Iris pigment epithelial cell (primary cell): ENCODE data around the gene RALGDS.

Experiments
- DNase-seq: peaks from one replicate; pipeline ENCODE4 v3.0.0-alpha.2; 2011; ENCODE audit warnings: low read depth

Gene RALGDS

GRCh38 chr9:133151041-133151440 lies 30.0 kb upstream of the RALGDS start:
- DNase-seq, result no peak

DNA sequence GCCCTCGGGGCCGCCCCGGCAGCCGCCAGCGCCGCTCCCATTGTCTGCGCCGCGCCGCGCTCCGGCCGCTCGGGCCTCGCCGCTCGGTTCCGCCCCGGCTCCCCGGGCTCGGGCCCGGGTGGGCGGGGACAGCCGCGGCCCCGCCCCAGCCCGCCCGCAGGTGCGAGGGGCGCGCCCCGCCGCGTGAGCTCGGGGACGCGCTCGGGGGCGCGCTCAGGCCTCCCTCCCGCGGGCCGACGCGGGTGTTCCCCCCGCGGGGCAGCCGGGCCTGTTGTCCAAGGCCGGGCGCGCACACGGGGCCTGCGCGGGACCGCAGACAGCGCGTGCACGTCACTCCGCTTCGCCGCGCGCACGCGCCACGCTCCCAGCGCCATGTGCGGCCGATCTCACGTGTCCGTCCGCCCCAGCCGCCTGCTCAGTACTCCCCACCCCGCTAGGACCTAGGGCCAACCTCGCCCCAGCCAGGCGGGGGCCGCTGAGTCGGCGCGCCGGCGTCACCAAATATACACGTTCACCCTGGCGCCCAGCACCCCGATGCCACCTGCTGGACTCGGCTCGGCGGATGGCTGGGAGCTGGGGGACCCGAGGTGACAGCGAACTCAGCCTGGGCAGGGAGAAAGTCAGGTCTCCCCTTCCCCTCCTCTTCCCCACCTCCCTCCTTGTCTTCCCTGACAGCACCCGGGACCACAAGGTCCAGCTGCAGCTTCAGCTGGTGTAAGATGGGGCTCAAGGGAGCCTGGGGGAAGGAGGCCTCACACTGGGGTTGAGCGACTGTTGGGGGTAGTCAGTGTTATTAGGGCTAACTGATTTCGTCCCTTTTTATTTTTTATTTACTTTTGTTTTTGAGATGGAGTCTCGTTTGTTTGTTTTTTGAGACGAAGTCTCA lies 28.3 kb upstream of the RALGDS start:
- peak; percentile 90 for DNase-seq

- peak; percentile 52 for DNase-seq
Measured at GRCh38 chr9:133148199-133149129, 27.4 kb upstream of the RALGDS start.

DNA sequence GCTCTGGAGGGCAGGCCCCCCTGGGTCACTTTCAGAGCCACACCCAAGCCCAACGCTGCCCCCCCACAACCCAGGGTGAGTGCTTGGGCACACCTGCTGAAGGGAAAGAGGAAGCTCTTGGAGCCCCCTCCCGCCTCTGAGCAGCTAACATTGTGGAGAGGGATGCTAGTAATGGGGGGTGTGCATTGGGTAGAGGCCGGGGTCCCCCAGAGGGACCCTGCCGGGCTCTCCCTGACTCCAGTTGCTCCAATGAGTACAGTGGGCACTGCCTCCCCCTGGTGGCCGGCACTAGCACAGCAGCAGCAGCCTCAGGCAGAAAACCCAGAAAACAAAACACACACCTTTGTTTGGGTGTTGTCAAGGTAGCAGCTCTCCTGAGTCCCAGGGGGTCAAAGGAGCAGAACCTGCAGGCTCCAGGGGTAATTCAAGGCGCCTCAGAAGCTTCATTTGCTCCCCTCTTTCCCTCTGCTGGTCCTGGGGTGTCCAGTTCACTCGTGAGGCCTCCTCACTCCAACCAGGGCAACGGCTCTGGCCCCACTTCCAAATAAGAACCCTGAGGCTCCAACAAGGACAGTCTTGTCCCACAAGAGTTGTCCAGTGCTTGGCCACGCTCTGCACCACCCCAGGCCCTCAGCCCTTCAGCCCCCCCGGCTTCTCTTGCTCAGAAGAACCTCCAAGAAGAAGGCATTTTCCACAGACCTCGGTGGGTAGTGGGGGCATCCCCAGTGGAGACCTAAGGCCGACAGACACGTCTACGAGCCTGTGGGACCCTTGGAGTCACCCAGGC lies 26.6 kb upstream of the RALGDS start:
- DNase-seq, result peak; percentile 43

- DNase-seq, result no peak
Measured at GRCh38 chr9:133146746-133147411, 25.8 kb upstream of the RALGDS start.

GRCh38 chr9:133144904-133145851 lies 24.1 kb upstream of the RALGDS start:
- no peak for DNase-seq

- DNase-seq, result peak; percentile 54
Measured at GRCh38 chr9:133144142-133144903, 23.3 kb upstream of the RALGDS start.

DNA sequence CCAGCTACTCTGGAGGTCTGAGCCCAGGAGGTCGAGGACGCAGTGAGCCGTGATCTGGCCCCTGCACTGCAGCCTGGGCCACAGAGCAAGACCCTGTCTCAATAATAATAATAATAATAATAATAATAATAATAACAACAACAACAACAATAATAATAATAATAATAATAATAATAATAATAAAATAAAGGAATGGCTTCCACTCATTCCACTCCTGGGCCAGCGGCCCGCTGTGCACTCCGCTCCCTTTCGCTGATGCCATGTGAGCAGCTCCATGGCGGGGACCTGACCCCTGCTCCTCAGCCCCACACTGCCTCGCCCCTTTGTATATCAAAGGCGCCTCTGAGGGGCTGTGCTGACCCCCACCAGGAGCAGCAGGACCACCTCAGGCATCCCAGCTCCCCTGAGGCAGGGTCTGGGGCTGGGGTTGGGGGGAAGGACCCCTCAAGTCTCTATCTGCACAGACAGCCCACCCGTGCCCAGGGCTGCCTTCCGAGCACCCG lies 22.6 kb upstream of the RALGDS start:
- no peak for DNase-seq

DNA sequence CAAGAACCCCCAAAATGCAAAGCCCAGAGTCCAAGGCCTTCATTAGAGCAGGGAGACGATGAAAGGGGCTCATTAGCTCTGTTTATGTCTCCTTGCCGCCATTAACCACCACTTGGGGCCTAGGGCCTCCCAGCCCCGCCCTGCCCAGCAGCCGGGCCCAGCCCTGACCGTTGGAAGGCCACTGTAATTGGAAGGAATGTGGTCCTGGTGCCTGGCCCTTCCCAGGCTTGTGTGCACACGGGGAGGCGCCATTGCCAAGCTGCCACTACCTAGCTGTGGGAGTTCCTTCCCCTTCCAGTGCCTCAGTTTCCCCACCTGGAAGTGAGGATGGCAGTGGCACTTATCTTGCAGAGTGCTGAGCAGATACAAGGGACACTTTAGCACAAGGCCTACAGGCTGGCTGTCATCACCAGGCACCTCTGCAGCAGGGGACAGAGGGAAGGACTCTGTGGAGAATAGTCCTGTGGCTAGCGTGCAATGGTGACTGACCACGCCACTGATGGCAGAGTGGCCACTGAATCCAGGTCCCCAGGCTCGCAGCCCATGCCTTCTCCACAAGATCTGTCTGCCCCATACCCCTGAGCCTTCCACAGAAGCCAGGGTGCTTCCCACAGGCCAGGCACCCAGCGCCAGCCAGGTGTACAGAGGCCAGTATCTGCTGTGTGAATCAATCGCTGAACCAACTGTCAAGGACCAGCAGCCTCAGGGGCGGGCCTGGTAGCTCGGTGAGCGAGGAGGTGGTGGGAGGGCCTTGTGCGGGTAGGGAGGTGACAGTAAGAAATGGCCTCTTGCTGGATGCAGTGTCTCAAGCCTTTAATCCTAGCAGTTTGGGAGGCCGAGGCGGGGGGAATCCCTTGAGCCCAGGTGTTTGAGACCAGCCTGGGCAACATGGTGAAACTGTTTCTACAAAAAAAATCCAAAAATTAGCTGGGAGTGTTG lies 21.9 kb upstream of the RALGDS start:
- no peak for DNase-seq

- DNase-seq, result no peak
Measured at GRCh38 chr9:133141833-133142595, 21.0 kb upstream of the RALGDS start.

- no peak for DNase-seq
Measured at GRCh38 chr9:133140606-133141005, 19.6 kb upstream of the RALGDS start.

DNA sequence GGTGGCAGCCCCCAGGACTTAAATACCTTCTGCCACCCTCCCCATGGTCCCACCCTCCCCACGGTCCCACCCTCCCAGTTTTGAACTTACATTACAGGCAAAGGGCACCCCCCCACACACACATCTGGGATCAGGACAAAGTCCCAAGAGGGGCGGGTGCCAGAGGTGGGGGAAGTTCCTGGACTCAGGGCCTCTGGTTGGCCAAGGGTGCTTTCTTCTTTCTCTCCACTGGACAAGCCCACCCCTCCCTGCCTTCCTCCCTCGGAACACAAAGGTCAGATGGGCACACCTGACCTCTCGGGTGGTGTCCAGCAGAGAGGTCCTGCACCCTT lies 19.1 kb upstream of the RALGDS start:
- no peak for DNase-seq

GRCh38 chr9:133139246-133140173 lies 18.5 kb upstream of the RALGDS start:
- DNase-seq, result no peak

DNA sequence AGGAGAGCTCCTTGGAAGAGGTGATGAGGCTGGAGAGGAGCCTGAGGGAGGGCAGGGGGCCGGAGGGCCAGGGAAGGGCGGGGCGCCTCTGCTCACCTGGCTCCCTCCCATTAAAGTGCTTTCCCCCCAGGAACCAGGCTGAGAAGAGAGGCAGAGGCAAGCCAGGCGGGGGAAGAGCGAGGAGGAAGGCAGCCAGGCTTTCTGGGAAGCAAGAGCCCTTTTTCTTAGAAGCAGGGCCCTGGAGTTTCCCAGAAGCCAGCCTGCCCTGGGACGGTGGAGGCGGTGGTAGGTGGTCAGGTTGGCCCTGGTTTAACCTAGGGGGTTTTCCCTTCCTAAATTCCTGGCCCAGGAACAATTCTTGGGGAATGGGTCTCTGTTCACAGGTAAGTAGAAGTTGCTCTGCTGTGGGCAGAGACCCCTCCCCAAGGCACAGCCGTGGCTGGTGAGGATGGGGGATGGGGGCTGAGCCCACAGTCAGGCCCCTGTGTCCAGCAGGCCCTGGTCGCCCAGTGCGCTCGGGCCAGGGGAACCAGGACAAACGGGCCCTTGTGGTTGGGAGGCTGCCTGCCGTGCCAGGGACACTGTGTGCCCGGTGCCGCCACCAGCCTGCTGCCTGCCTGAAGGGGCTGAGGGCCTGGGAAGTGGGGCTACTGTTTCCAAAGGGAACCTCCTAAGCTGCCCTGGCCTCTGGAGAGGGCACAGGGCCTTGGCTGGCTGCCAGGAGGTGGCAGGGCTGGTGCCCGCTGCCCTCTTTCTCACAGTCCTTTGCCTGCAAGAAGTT lies 16.6 kb upstream of the RALGDS start:
- no peak for DNase-seq

DNA sequence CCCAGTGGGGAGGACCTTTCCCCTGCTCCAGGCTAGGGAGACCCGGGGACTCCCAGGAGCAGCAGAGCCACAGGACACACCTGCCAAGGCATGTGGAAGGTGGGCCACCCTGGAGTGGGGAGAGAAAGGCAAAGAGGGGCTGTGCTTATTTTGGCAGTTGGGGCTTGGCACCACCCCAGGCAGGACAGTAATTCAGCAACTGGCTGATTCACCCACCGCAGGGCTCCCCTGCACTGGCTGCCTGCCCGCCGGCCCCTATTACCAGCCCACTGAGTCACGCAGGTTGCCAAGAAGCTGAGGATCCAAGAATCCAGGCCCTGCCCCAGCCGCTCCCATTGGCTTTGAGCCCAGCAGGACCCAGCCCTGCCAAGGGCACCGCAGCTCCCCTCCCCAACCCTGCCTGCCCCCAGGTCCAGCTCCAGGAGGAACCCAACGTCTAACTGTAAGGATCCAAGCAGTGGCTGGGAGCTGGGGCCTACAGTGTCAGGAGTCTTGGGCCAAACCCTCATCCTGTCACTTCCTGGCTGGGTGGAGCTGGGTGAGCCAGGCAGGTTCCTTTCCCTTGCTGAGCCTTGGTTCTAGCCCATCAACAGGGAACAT lies 14.2 kb upstream of the RALGDS start:
- DNase-seq, result peak; percentile 84
